HG03025 (cell line): ENCODE results near the gene HUNK.
"Not testable (repeated sequence)": the region's sequence is repeated elsewhere in the genome, so short reads cannot be mapped to it uniquely, and the experiment has no call there.

Experiments
- ATAC-seq: cut with Tn5 transposase; IDR thresholded peaks from one replicate; pipeline ENCODE4 v1.9.1; 2021; ENCODE audit warnings: mild to moderate bottlenecking, moderate library complexity; ENCODE audit not compliant: unreplicated experiment, low FRiP score

Gene HUNK

DNA sequence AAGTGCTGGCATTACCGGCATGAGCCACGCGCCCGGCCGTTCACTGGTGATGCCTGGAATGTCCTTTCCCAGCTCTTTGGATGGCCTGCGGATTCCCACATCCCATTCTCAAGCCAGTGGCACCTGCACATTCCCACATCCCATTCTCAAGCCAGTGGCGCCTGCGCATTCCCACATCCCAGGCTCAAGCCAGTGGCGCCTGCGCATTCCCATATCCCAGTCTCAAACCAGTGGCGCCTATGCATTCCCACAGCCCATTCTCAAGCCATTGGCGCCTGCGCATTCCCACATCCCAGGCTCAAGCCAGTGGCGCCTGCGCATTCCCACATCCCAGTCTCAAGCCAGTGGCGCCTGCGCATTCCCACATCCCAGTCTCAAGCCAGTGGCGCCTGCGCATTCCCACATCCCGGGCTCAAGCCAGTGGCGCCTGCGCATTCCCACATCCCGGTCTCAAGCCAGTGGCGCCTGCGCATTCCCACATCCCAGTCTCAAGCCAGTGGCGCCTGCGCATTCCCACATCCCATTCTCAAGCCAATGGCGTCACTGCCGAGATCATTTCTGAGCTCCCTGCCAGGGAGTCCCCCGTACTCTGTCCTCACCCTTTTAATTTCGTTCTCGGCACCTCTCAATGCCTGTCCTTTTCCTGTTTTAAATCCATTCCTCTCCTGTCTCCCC is 74.2 kb downstream of the HUNK start:
- not testable (repeated sequence) for ATAC-seq

GRCh38 chr21:31948676-31949075 is 75.9 kb downstream of the HUNK start:
- no peak for ATAC-seq

- ATAC-seq: no peak
Observed at GRCh38 chr21:31952828-31953227, 80.0 kb downstream of the HUNK start.

- ATAC-seq: no peak
Observed at GRCh38 chr21:31957631-31958030, 84.8 kb downstream of the HUNK start.

- no peak for ATAC-seq
Observed at GRCh38 chr21:31959881-31960280, 87.1 kb downstream of the HUNK start.

- ATAC-seq: no peak
Observed at GRCh38 chr21:31961027-31961426, 88.2 kb downstream of the HUNK start.

- ATAC-seq: no peak
Observed at GRCh38 chr21:31961704-31962103, 88.9 kb downstream of the HUNK start.

GRCh38 chr21:31964692-31965091 is 91.9 kb downstream of the HUNK start:
- ATAC-seq: no peak

GRCh38 chr21:31967334-31967733 is 94.5 kb downstream of the HUNK start:
- no peak for ATAC-seq

DNA sequence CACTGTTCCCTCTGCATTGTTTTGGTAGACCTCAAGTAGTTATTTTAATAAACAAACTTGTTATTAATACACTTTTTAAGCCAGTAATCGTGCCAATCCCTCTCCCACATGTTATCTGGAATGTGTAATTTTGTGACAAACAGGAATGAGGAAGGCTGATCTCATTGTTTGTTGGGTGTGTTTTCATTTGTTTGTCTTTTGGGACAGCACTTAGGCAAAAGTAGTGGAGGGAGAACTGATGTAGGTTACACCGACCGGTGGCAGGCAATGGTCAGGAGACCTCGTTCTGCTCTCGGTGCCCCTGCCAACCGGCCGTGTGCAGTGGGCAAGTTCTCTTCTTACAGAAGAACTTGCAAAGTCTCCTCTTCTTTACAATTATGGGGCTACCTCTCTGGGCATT is 99.8 kb downstream of the HUNK start:
- ATAC-seq: no peak

GRCh38 chr21:31973402-31973944 is 100.7 kb downstream of the HUNK start:
- no peak for ATAC-seq

- no peak for ATAC-seq
Observed at GRCh38 chr21:31974454-31974985, 101.7 kb downstream of the HUNK start.

DNA sequence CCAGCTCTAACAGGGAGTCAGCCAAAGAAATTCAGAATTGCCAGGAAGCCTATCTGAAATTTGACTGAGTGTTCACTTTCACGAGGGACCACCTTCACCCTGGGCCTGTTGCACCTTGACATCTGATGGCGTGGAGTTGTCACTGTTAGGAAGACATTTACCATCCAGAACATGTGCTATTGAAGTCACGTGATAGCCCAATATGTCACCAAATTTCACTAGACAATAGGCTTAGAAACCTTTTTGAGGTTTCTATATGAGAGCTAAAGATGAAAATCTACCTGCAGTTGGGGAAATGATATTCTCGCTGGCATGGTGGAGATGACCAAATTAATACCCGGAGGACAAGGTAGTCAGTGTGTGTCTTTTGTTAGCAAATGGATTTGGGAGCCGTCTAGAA is 102.7 kb downstream of the HUNK start:
- no peak for ATAC-seq

DNA sequence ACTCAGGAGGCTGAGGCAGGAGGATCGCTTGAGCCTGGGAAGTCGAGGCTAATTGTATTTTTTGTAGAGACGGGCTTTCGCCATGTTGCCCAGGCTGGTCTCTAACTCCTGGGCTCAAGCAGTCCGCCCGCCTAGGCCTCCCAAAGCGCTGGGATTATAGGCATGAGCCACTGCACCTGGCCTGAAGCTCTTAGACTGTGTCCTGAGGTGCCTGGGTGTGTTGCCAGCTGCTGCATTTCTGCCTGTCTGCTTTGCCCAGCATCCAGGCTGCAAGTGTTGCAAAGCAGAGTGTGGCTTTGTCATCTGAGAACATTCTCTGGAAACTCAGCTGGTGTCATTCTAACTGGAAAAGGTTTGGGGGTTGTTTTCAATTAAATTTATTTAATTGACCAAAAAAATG is 105.0 kb downstream of the HUNK start:
- no peak for ATAC-seq

DNA sequence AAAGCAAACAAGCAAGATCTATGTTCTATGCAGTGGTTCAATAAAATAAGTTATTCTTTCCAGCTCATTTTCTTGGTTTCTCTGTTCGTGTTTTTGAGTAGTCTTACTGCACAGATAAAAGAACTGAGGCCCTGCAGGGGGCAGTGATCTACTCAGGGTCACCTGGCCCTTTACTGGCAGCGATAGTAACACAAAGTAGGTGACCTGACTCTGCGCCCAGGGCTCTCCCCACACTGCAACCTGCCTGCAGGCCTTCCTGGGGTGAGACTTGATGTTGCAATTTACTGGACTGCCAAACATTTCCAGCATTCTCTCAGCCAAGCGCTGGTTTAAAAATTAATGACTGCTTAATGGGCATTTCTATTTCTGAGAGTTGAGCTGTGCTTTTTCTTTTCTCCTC is 110.3 kb downstream of the HUNK start:
- ATAC-seq: no peak

DNA sequence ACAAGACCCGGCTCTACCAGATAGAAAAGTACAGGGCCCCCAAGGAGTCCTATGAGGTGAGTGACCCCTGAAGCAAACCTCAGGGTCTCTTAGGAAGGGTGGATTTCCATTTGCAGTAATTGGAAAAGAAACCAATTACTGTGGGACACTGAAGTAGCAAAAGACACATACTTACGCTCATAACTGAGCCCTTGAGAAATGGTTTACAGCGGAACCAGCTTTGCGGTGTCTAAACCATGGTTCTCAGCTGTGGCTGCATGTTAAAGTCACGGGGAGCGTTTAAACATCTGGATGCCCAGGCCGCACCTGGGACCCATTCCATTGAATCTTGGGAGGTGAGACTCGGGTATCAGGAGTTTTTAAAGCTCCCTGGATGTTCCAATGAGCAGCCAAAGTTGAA is 110.7 kb downstream of the HUNK start:
- no peak for ATAC-seq

DNA sequence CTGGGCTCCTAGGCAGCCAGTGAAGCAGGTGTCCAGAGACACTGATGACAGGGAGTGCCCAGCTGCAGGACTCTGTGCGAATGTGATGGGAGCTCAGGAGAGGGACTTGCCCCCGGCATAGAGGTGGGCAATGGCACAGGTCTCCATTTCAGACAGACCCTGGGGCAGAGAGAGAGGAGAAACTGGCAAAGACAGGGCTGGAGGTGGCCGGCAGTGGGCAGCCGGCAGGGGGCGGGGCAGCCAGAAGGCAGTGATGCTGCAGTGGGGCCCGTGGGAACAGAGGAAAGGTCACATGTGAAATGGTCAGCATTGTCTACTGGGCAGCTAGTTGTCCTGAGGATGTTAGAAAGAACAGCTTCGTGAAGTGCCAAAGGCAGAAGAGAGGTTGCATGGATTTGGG is 112.6 kb downstream of the HUNK start:
- ATAC-seq: no peak

DNA sequence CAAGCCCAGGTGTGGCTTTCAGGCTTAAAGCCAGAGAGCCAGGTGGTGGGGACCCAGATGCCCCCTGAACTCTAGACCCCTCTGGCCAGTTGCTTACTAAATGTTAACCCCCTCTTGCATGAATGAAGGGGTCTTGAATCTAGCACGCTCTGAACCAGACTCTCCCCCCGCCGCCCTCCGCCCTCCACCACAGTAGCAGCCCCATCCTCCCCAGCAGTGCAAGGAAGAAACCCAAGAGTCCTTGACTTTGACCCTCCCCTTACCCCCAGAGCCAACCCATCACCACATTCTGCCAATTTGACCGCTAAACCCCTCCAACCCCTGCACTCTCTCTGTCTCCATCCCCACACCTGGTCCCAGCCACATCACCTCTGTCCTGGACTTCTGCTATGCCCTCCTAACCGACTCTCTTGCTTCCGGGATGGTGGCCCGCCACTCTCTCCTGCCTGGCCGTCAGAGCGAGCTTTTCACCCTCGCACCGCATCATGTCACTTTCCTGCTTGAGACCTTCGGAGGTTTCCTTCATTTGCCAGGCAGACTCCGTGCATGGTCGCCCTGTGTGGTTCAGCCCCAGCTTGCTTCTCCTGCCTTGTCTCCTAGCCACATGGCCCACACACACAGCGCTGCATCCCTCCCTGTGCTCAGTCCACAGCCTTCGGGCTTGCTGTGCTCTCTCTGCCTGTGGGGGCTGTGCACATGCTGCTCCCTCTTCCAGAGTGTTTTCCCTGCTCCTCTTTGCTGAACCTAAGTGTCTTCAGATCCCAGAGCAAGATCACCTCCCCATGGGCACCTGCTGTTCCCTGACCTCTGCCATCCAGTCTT is 113.4 kb downstream of the HUNK start:
- no peak for ATAC-seq

DNA sequence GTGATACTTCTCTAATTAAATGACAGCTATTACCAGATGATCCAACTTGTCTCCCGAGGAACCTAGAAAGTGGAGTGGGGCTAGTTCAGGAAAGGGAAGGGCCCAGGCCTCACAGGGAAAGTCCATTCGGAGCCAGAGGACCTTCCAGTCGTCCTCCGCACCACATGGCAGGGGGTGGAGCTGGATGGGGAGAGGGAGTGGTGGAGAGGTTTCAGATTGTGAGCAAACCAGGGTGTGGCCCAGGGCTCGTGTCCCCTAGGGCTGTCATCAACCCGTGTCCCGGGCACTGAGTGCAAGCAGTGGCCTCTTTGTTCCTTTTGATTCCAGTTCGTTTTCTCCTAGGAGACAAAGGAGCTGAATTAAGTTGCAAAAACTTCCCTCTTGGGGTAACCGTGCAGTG is 114.9 kb downstream of the HUNK start:
- ATAC-seq: no peak

GRCh38 chr21:31988492-31989290 is 115.9 kb downstream of the HUNK start:
- ATAC-seq: no peak
